ENCODE data around the gene BHMT. TPM values are rescaled to one million over a fixed set of nuclear protein-coding genes. Genes with fewer than 3 reads are reported as not detected.

BHMT gene
- total and polyA plus RNA-seq, 2 of the 4 experiments (the other 2 are of a cell fraction), result not detected

DNA sequence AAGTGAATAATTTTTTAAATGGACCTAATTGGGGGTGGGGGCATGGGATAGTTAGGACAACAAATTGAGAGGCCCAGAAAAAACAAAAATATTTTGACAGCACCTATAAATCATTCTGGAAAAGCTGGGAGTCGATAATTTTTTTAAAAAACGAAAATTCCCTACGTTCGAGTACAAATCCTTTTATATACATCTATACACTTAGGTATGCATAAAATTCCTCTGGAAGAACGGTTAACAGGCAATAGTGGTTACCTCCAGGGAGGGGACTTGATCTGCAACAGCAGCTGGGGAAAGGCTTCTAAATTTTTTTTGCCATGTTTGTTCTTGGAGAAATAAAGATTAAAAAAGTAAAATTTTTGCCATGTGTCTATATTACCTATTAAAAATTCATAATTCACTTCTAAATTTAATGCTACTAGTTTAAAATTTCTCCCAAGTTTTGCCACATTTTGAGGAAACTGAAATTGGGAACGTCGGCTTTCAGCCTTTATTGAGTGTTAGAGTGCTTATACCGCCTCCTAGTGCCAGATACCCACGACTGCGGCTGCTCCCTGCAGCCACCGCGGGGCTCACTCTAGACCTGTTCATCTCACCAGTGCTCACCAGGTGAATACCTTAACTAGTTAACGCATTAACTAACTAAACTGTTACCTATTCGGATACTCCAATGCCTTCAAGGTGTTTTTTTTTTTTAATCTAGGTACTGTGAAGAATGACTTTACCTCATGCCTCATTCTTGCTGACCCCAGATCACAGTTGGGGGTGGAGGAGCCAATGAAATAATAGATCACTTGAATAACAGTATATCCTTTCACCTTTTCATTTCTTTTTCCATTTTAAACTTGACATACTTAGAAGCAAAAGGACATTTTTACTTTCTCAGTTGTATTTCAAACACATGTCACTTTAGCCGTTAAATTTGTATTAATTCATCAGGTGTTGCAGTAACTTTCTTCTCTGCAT, 1.8 kb upstream of the BHMT start:
- Histone ChIP-seq H3K56ac (ENCODE audit: extremely low read depth, insufficient read depth, low read length) (no peak overlapping the region), H4K91ac (ENCODE audit: insufficient read depth, low read depth, low read length) (no peak overlapping the region), H3K36me3 (ENCODE audit: control insufficient read depth, insufficient read depth, low read length) (no peaks in the 10 kb centered on the region), H4K20me1 (ENCODE audit: insufficient read depth, low read length) (no peaks in the 10 kb centered on the region), H4K8ac (ENCODE audit: low read depth in 2 of 2, low read length in 2 of 2) (no peak overlapping the region), H2BK5ac (ENCODE audit: low read depth, low read length, poor library complexity, severe bottlenecking) (no peak overlapping the region), H3K79me1 (ENCODE audit: low read depth in 1 of 2, low read length in 2 of 2) (no peaks in the 10 kb centered on the region), H3K23ac (ENCODE audit: low read depth, low read length) (no peak overlapping the region), H3K9me1 (ENCODE audit: insufficient read depth, low read length) (no peaks in the 10 kb centered on the region), H2BK120ac (ENCODE audit: low read depth, low read length) (no peak overlapping the region), H3K9me3 (ENCODE audit: control insufficient read depth, insufficient read depth, low read length) (no peaks in the 10 kb centered on the region), H3K4me2 (ENCODE audit: low read depth, low read length) (no peak overlapping the region), H3K14ac (replicated peaks; ENCODE audit: low read depth, low read length) (no peak overlapping the region), H3K4ac (ENCODE audit: low read depth, low read length) (no peak overlapping the region), H3K4me3 (ENCODE audit: insufficient read depth, low read depth, low read length) (no peak overlapping the region), H2BK20ac (ENCODE audit: low read depth, low read length) (no peak overlapping the region), H3K18ac (ENCODE audit: low read depth, low read length) (no peak overlapping the region), H2AK9ac (replicated peaks; ENCODE audit: low read depth, low read length, poor library complexity) (no peak overlapping the region), H3K9ac (ENCODE audit: low read depth, low read length) (no peak overlapping the region), H2AK5ac (ENCODE audit: low read depth, low read length) (no peak overlapping the region), H3K4me1 (ENCODE audit: control insufficient read depth, insufficient read depth, low read length) (no peaks in the 10 kb centered on the region), H2BK15ac (ENCODE audit: low read depth, low read length) (no peak overlapping the region), H2AFZ (replicated peaks; ENCODE audit: low read length, poor library complexity) (no peak overlapping the region), H3K27ac (ENCODE audit: insufficient read depth, low read length) (no peak overlapping the region), H3K27me3 (ENCODE audit: control insufficient read depth, insufficient read depth, low read length) (peaks cover 58% of the 10 kb centered on the region), H4K5ac (ENCODE audit: low read depth, low read length) (no peak overlapping the region)
- POLR2A ChIA-PET (ENCODE audit: unreplicated experiment), result no interaction called here
- ATAC-seq (ENCODE audit: low read depth), result no peak
- dilution Hi-C loops (cut with HindIII; ENCODE audit: low sequenced_read_pairs, unreplicated experiment), result no loop called here
- in situ Hi-C loops (cut with MboI; ENCODE audit: low sequenced_read_pairs), result no loop called here
- DNase-seq, result no peak
- WGBS, 2 experiments (ENCODE audit: extremely low coverage in 2 of 2, insufficient read length in 1 of 2), result no CpG with 5 or more reads among the region's 15 CpGs
- no peak for TF ChIP-seq FOS (IDR thresholded peaks at IDR 0.05; ENCODE audit: low read depth, low read length)
- TF ChIP-seq, protein P1, sequence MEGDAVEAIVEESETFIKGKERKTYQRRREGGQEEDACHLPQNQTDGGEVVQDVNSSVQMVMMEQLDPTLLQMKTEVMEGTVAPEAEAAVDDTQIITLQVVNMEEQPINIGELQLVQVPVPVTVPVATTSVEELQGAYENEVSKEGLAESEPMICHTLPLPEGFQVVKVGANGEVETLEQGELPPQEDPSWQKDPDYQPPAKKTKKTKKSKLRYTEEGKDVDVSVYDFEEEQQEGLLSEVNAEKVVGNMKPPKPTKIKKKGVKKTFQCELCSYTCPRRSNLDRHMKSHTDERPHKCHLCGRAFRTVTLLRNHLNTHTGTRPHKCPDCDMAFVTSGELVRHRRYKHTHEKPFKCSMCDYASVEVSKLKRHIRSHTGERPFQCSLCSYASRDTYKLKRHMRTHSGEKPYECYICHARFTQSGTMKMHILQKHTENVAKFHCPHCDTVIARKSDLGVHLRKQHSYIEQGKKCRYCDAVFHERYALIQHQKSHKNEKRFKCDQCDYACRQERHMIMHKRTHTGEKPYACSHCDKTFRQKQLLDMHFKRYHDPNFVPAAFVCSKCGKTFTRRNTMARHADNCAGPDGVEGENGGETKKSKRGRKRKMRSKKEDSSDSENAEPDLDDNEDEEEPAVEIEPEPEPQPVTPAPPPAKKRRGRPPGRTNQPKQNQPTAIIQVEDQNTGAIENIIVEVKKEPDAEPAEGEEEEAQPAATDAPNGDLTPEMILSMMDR (conservative IDR thresholded peaks at IDR 0.05; ENCODE audit: low read depth, low read length), result 0 out of 2 replicates have a peak, but pooled peaks have one; percentile 19
- TF ChIP-seq RFX5 (IDR thresholded peaks at IDR 0.05; ENCODE audit: low read depth, low read length), result no peak
- no peak for TF ChIP-seq CEBPB (IDR thresholded peaks at IDR 0.05; ENCODE audit: low read depth, low read length)
- no TSS peak for BruUV-seq (replicated peaks)
- CTCF ChIA-PET, result no interaction called here
- intact Hi-C loops (cut with micrococcal nuclease), result loop anchor here (5.0 kb wide), 1 partner anchor 68 kb away; no protein-coding TSS in a partner anchor

Data from IMR-90 (cell line).